Mesodermal cell (in vitro differentiated cells): ENCODE measurements around the gene MORC3.
A peak's percentile ranks its signal among the peaks of the same experiment; 100 is the strongest.
"Not testable (repeated sequence)": the region's sequence is repeated elsewhere in the genome, so short reads cannot be mapped to it uniquely, and the experiment has no call there.

Source experiments
- H3K27ac ChIP-seq: 2 replicates; pipeline ENCODE4 v1.7.0; 2013; ENCODE audit warnings: mild to moderate bottlenecking, low read depth, low read length, moderate library complexity; ENCODE audit not compliant: severe bottlenecking
- H3K36me3 ChIP-seq: 2 replicates; pipeline ENCODE4 v1.7.1; 2013; ENCODE audit warnings: mild to moderate bottlenecking, low read length, moderate library complexity; ENCODE audit not compliant: control insufficient read depth, insufficient read depth
- H3K4me1 ChIP-seq: one replicate; pipeline ENCODE4 v1.7.1; 2013; ENCODE audit warnings: mild to moderate bottlenecking, low read length; ENCODE audit not compliant: insufficient read depth, control insufficient read depth, poor library complexity, severe bottlenecking
- H3K4me3 ChIP-seq: 2 replicates; pipeline ENCODE4 v1.7.0; 2013; ENCODE audit warnings: low read length, control low read depth, mild to moderate bottlenecking; ENCODE audit not compliant: insufficient read depth, poor library complexity, severe bottlenecking; ENCODE audit errors: extremely low read depth
- H3K9me3 ChIP-seq: 2 replicates; pipeline ENCODE4 v1.7.1; 2013; ENCODE audit warnings: mild to moderate bottlenecking, low read length, moderate library complexity; ENCODE audit not compliant: control insufficient read depth
- WGBS, 2 experiments: methylation state at CpG; one replicate each; pipeline ENCODE4 v1.1.5; 2013; ENCODE audit warnings: missing lambda C conversion rate in 2 of 2; ENCODE audit not compliant: insufficient coverage in 2 of 2; 5-methylcytosine and 5-hydroxymethylcytosine counted together

MORC3 gene

GRCh38 chr21:36385233-36386030 lies 65.4 kb downstream of the MORC3 start, which contains the start of gene CHAF1B:
CHAF1B (plus strand) TSS chr21:36385392; CDS start chr21:36386137, 745 bp downstream.
- no peaks in the 10 kb centered on the region for H3K9me3 ChIP-seq
- H3K4me1 ChIP-seq, result no peaks in the 10 kb centered on the region
- H3K4me3 ChIP-seq, result peak within 1 kb of the TSS; percentile 60
- WGBS, 2 experiments, result 3% methylated on average over 62 to 68 of the region's 77 CpGs
- peaks cover 15% of the 10 kb centered on the region for H3K36me3 ChIP-seq
- no peak within 1 kb of the TSS for H3K27ac ChIP-seq

- no peak overlapping the region for H3K27ac ChIP-seq
- 84 to 86% methylated on average over 16 to 17 of the region's 21 CpGs for WGBS, 2 experiments
- H3K9me3 ChIP-seq, result no peaks in the 10 kb centered on the region
- peak overlapping the region; percentile 60 for H3K4me3 ChIP-seq
- no peaks in the 10 kb centered on the region for H3K4me1 ChIP-seq
- peaks cover 22% of the 10 kb centered on the region for H3K36me3 ChIP-seq
Observed at GRCh38 chr21:36386031-36386642, 66.1 kb downstream of the MORC3 start.

- peaks cover 29% of the 10 kb centered on the region for H3K36me3 ChIP-seq
- WGBS, 2 experiments, result 90% methylated on average over 2 to 3 of the region's 6 CpGs
Observed at GRCh38 chr21:36388096-36388495, 68.1 kb downstream of the MORC3 start.

GRCh38 chr21:36388835-36389234 lies 68.8 kb downstream of the MORC3 start:
- no peak overlapping the region for H3K27ac ChIP-seq
- 68 to 71% methylated on average over 9 to 10 of the region's 10 CpGs for WGBS, 2 experiments
- H3K36me3 ChIP-seq, result peaks cover 34% of the 10 kb centered on the region
- no peaks in the 10 kb centered on the region for H3K4me1 ChIP-seq
- H3K4me3 ChIP-seq, result no peak overlapping the region
- no peaks in the 10 kb centered on the region for H3K9me3 ChIP-seq

More at GRCh38 chr21:36388096-36388495, 68.1 kb downstream of the MORC3 start:
- Histone ChIP-seq H3K4me3 (no peak overlapping the region), H3K27ac (no peak overlapping the region), H3K4me1 (no peaks in the 10 kb centered on the region), H3K9me3 (no peaks in the 10 kb centered on the region)

GRCh38 chr21:36391649-36392048 lies 71.7 kb downstream of the MORC3 start:
- not testable (repeated sequence) for H3K9me3 ChIP-seq, H3K4me1 ChIP-seq, H3K27ac ChIP-seq, H3K4me3 ChIP-seq
- WGBS, 2 experiments, result 89 to 100% methylated on average over 4 to 6 of the region's 6 CpGs
- H3K36me3 ChIP-seq, result peaks cover 56% of the 10 kb centered on the region

GRCh38 chr21:36395353-36396111 lies 75.5 kb downstream of the MORC3 start:
- H3K9me3 ChIP-seq, result no peaks in the 10 kb centered on the region
- H3K36me3 ChIP-seq, result peaks cover 68% of the 10 kb centered on the region
- no peaks in the 10 kb centered on the region for H3K4me1 ChIP-seq
- H3K4me3 ChIP-seq, result no peak overlapping the region
- 94% methylated on average over 2 of the region's 6 CpGs; no CpG with 5 or more reads in 1 of the 2 experiments for WGBS, 2 experiments
- H3K27ac ChIP-seq, result no peak overlapping the region

- Histone ChIP-seq H3K9me3 (no peaks in the 10 kb centered on the region), H3K36me3 (peaks cover 62% of the 10 kb centered on the region), H3K4me1 (no peaks in the 10 kb centered on the region), H3K4me3 (no peak overlapping the region), H3K27ac (no peak overlapping the region)
- WGBS, 2 experiments, result 87 to 93% methylated on average over 3 of the region's 3 CpGs
Observed at GRCh38 chr21:36396325-36396724, 76.3 kb downstream of the MORC3 start.

GRCh38 chr21:36396971-36397370 lies 77.0 kb downstream of the MORC3 start:
- H3K4me1 ChIP-seq, result no peaks in the 10 kb centered on the region
- no peak overlapping the region for H3K4me3 ChIP-seq
- H3K27ac ChIP-seq, result no peak overlapping the region
- no peaks in the 10 kb centered on the region for H3K9me3 ChIP-seq
- H3K36me3 ChIP-seq, result peaks cover 61% of the 10 kb centered on the region
- WGBS, 2 experiments, result 89 to 100% methylated on average over 1 to 2 of the region's 4 CpGs

GRCh38 chr21:36397606-36398005 lies 77.6 kb downstream of the MORC3 start:
- no peak overlapping the region for H3K4me3 ChIP-seq
- H3K4me1 ChIP-seq, result no peaks in the 10 kb centered on the region
- no peaks in the 10 kb centered on the region for H3K9me3 ChIP-seq
- no peak overlapping the region for H3K27ac ChIP-seq
- peaks cover 66% of the 10 kb centered on the region for H3K36me3 ChIP-seq
- 94 to 100% methylated on average over 2 to 4 of the region's 5 CpGs for WGBS, 2 experiments

GRCh38 chr21:36399736-36400135 lies 79.7 kb downstream of the MORC3 start:
- not testable (repeated sequence) for H3K27ac ChIP-seq, H3K9me3 ChIP-seq, H3K4me3 ChIP-seq, H3K4me1 ChIP-seq
- H3K36me3 ChIP-seq, result peaks cover 66% of the 10 kb centered on the region
- 96 to 97% methylated on average over 9 of the region's 9 CpGs for WGBS, 2 experiments
